Measurements from ENCODE around the gene SAMMSON.

SAMMSON gene

GRCh38 chr3:70065696-70066253 lies 66.2 kb downstream of the SAMMSON start:
- peak; percentile 37 for TF ChIP-seq CTCF (conservative IDR thresholded peaks at IDR 0.05; ENCODE audit: low read depth, low read length)
- peak; percentile 10 for DNase-seq (ENCODE audit: low read depth)
- no peak overlapping the region for H3K4me3 ChIP-seq (ENCODE audit: low read depth, low read length)

- H3K4me3 ChIP-seq (ENCODE audit: low read depth, low read length), result no peak overlapping the region
- peak; percentile 78 for DNase-seq (ENCODE audit: low read depth)
- no peak for TF ChIP-seq CTCF (conservative IDR thresholded peaks at IDR 0.05; ENCODE audit: low read depth, low read length)
These were observed 68.5 kb downstream of the SAMMSON start for GRCh38 chr3:70067860-70068521.

GRCh38 chr3:70069557-70069956 lies 70.0 kb downstream of the SAMMSON start:
- no peak overlapping the region for H3K4me3 ChIP-seq (ENCODE audit: low read depth, low read length)
- no peak for TF ChIP-seq CTCF (conservative IDR thresholded peaks at IDR 0.05; ENCODE audit: low read depth, low read length)
- no peak for DNase-seq (ENCODE audit: low read depth)

GRCh38 chr3:70071138-70071537 lies 71.6 kb downstream of the SAMMSON start:
- no peak for DNase-seq (ENCODE audit: low read depth)
- no peak for TF ChIP-seq CTCF (conservative IDR thresholded peaks at IDR 0.05; ENCODE audit: low read depth, low read length)
- no peak overlapping the region for H3K4me3 ChIP-seq (ENCODE audit: low read depth, low read length)

- TF ChIP-seq CTCF (conservative IDR thresholded peaks at IDR 0.05; ENCODE audit: low read depth, low read length), result no peak
- peak; percentile 20 for DNase-seq (ENCODE audit: low read depth)
- H3K4me3 ChIP-seq (ENCODE audit: low read depth, low read length), result peak overlapping the region; percentile 31
These were observed 72.6 kb downstream of the SAMMSON start for GRCh38 chr3:70072180-70072579.

GRCh38 chr3:70072754-70073153 lies 73.2 kb downstream of the SAMMSON start:
- TF ChIP-seq CTCF (conservative IDR thresholded peaks at IDR 0.05; ENCODE audit: low read depth, low read length), result no peak
- H3K4me3 ChIP-seq (ENCODE audit: low read depth, low read length), result no peak overlapping the region
- no peak for DNase-seq (ENCODE audit: low read depth)

- no peak for DNase-seq (ENCODE audit: low read depth)
- TF ChIP-seq CTCF (conservative IDR thresholded peaks at IDR 0.05; ENCODE audit: low read depth, low read length), result no peak
- H3K4me3 ChIP-seq (ENCODE audit: low read depth, low read length), result no peak overlapping the region
These were observed 75.6 kb downstream of the SAMMSON start for GRCh38 chr3:70075101-70075500.

Measured in choroid plexus epithelial cell (primary cell).